Inferior parietal cortex (tissue), 1 donor: ENCODE measurements around the gene RFTN1.

ENCODE experiments used
- DNase-seq: peaks from one replicate; pipeline ENCODE4 v3.0.0-alpha.2; 2016; ENCODE audit errors: extremely low spot score

Gene RFTN1

DNA sequence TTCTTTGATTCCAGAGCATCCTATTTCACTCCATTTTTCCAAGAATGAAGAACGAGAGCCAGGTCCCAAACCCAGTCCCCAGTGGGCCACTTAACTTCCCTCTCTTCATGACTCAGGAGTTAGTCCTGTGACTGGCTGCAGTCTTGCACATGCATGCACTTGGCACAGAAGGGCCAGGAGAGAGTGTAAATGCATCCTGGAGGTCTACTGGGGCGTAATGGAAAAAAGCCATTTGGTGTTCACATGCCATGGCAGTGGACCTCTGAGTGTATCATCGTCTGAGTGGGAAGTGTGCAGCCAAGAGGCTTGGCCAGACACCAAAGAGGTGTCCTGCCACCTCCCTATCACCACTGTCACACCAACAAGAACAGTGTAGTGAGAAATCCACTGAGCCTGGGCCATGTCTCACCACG is 15.1 kb upstream of the RFTN1 start:
- no peak for DNase-seq

DNA sequence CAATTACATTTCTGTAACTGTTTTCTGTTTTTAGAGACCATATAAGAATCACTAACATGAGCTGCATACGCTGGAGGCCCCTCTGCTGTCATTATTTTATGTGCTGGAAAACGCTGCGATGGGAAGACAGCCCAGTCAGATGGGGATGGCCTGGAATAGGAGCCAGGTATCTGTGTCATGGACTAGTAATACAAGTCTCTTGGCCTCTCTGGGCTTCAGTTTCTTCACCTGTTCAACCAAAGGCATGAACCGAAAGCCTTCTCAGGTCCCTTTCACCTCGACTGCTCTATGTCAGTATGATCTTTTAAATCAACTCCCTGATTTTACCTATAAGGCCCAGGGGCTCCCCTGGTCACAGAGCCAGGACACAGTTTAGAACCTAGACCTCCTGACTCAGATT is 14.6 kb upstream of the RFTN1 start:
- DNase-seq: no peak

DNA sequence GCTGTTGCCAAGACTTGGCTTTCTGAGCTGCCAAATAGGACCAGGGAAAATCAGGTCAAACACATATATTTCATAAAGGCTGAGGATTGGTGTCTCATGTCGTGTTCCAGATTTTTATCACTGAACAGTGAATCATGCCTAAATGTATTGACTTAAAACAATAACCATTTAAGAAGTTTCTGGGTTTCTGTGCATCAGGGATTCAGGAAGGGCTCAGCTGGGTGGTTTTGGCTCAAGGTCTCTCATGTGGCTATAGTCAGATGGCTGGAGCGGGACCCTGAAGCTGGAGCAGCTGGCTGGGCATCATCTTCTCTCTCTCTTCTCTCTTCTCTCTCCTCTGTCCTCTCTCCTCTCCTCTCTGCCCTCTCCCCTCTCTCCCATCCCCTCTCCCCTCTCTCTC is 10.7 kb upstream of the RFTN1 start:
- DNase-seq: no peak

- no peak for DNase-seq
These were observed 10.3 kb upstream of the RFTN1 start for GRCh38 chr3:16523778-16524177.

DNA sequence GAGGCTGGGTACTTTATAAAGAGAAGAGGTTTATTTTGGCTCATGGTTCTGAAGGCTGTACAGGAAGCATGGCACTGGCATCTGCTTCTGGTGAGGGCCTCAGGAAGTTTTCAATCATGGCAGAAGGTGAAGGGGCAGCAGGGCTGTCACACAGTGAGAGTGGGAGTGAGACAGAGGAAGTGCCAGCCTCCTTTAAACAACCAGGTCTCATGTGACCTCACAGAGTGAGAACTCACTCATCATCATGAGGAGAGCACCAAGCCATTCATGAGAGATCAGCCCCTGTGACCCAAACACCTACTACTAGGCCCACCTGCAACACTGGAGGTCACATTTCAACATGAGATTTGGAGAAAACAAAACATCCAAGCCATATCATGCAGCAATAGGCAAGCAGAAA is 9.3 kb upstream of the RFTN1 start:
- no peak for DNase-seq

- DNase-seq: no peak
These were observed 7.7 kb upstream of the RFTN1 start for GRCh38 chr3:16520970-16521881.

DNA sequence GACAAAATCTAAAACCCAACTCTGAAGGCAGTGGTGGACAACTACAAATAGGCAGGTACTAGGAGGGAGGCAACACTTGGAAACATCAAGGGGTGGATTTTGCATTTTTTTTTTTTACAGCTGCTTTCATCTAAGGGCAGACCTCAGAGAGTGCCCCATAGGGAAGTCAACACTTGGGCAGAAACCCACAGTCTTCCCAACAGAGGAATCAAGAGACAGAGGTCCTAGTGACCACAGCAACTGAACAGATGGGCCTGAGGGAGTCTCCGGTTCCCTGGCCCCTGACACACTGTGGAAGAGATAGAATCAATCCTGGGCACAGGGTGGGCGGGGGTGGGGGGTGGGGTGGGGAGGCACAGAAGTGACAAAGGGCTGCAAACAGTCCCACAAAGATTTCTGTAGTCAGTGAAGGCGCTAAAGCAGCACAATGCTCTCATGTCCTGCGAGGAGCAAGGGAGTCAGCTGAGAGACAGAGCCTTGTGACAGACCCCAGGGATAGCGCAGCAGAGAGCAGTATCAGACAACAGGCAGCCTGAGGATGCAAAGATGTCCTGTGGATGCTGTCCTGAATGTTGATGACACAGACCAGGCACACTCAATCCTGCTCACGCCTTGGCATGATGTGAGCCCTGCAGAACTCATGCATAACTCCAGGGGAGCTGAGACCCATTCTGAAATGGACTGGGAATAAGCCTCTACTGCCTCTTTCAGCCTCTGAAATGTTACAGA is 6.9 kb upstream of the RFTN1 start:
- no peak for DNase-seq

DNA sequence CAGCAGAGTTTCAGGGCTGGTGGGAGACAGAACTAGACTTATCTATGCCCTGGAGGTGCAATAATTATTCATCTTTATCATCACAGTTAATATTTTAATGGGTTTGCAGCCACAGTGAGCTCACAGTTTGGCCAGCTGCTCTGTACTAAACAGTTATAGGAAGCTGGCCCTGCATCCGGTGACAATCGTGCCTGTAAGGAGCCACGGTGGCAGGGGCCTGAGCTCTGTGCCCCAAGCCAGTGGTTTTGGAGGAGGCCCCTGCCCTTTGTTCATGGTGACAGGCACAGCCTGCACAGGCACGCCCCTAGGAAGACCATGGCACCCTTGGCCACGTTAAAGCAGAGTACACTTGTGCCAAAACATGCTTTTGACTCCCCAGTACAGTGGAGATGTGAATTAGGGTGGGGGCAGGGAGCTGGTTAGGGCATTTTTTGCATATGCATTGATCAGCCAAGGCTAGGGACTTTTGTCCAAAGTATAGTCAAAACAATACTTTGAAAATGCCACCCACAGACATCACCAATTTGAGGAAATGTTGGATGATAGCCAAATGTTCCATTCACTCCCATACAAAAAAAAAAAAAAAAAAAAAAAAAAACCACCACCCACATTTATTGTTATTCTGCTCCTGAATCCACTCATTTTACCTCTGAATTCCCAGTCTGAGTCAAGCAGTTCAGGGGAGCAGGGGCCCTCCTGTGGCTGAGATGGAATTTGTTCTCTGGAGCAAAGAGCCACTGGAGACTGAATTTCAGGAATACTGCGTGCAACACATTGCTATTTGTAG is 3.4 kb upstream of the RFTN1 start:
- no peak for DNase-seq

- no peak for DNase-seq
These were observed 2.5 kb upstream of the RFTN1 start for GRCh38 chr3:16515885-16516420.

- no peak for DNase-seq
These were observed 1.4 kb upstream of the RFTN1 start for GRCh38 chr3:16514755-16515353.

DNA sequence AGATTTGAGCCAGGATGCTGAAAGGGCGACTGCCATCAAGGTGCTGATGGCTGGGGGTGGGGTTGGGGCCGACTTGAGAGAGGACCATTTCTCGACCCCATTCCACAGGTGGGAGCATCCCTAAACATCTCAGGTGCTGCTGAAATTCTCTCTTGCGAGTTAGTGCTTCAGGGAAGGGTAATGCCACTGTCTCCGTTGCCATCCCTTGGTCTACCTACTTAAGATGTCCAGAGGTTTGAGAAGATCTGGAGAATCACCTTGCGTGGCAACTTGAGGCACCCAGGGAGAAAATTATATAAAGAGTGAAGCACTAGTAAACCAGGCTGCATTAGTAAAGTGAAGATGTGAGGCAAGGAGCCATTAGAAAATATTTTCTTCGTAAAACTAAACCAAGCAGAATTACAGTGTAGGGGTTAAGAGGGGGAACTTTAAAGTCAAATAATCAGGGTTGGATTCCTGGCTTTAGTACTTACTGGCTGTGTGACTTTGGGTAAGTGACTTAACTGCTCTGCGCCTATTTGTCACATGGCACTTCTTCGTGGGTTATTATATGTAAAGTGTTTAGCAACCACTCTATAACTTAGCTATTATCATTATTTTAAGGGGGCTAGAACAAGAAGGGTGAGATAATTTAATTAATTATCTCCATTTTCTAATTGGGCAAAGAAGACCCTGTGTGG is 662 bp upstream of the RFTN1 start:
- no peak for DNase-seq

DNA sequence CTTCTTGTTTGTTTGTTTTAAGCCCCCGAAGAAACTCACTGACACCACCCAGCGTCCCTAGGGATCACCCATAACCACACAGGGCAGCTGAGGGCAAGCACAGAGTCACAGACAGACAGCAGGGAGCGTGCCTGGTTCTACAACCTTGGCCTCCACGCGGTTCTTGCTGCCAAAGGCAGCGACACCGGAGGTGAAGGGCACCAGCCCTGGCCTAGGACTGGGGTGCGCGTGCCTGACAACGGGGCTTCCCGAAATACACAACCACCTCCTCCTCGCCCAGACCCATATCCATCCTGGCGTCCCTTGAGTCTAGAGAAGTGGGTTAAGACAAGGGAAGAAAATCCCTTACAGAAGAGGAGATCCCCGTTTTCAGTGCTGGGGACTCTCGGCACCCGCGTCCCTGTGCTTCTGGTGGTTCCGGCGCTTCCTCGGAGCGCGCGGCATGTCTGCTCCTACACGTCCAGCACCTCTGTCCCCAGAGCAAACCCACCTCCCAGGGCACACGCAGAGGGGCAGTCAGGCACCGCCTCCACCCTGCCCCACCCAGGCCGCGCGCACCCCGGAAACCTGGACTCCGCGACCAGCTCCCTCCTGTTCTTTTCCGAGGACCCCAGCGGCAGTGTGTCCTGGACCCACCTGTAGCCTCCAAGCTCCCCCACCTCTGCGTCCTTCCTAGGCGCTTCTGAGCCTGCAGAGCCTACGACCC is 911 bp downstream of the RFTN1 start:
- DNase-seq: no peak

DNA sequence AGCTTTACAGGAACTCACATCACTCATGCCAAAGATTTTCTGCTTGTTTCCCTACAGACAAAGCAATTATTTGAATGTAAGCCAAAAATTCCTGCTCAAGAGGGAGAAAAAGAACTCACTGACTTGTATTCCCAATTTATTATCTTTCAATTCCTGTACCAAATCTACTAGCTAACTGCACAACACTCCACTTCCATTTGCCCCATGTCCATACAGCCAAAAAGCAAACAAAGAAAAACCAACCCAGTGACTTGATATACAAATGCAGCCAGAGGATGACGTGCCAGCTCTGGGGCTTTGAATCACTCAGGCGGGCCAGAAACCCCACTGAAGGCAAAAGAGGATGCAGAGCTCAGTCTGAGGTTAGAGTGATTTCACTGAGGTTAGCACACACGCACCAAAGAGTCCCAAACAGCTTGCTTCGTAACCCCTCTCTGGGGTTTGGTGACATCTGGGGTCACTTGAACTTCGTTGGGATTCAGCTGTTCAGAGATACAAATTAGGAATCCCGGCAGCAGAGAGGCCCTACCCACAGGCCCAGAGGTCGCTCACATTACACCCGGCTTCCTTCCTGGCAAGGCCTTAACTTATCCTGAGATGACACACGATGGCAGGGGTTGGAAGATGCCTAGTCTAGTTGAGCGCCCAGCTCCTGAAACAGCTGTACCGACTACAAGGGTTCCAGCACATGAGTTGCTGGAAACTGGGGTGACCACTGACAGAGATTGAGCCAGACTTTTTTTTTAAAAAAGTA is 1.6 kb downstream of the RFTN1 start:
- no peak for DNase-seq

- no peak for DNase-seq
These were observed 2.7 kb downstream of the RFTN1 start for GRCh38 chr3:16510620-16511319.

GRCh38 chr3:16509721-16510619 is 3.5 kb downstream of the RFTN1 start:
- DNase-seq: no peak

DNA sequence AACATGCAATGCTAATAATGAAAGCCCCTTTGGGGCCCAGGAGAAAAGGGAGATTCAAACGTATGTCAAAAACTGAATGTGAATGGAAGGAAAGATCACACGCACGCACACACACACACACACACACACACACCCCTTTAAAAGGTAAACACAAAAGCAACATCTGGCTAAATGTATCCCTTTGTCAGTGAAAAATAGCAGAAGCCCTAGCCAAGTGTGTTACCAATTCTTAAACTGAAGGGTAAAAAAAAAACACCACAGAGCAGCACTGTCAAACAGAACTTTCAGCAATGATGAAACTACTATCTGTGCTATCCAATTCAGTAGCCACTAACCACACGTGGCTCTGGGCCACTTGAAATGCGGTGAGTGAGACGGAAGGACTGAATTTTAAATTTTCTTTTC is 4.9 kb downstream of the RFTN1 start:
- no peak for DNase-seq

GRCh38 chr3:16508243-16508578 is 5.3 kb downstream of the RFTN1 start:
- no peak for DNase-seq

GRCh38 chr3:16507578-16508242 is 5.8 kb downstream of the RFTN1 start:
- DNase-seq: no peak
